Activated CD8-positive, alpha-beta memory T cell treated with anti-CD3 and anti-CD28 coated beads for 36 hours (primary cell): ENCODE measurements around the gene ASS1. TPM values are rescaled to one million over a fixed set of nuclear protein-coding genes. Genes with fewer than 3 reads are reported as not detected.

Experiments used
- CTCF ChIA-PET: fragments of 350-600 bp; sonication (Branson Sonifier 250); formaldehyde crosslinking; loops from one replicate; lab custom pipeline; 2021; ENCODE audit warnings: antibody characterized with exemption; lab: Charles Lee
- POLR2A ChIA-PET: fragments of 350-600 bp; sonication (Branson Sonifier 250); formaldehyde crosslinking; loops from one replicate; lab custom pipeline; 2021; ENCODE audit warnings: antibody characterized with exemption; lab: Charles Lee
- total RNA-seq, 2 experiments: library from RNA; stranded (reverse); gene quantifications; one replicate each; pipeline ENCODE4 v1.2.3, GENCODE V29; 2021

The ASS1 gene
- total RNA-seq, 2 experiments from 2014 or later: 5.2 to 5.5 TPM

GRCh38 chr9:130532426-130533080, 87.8 kb downstream of the ASS1 start:
- CTCF ChIA-PET: no interaction called here
- POLR2A ChIA-PET: no interaction called here

GRCh38 chr9:130535818-130536521, 91.2 kb downstream of the ASS1 start:
- ChIA-PET POLR2A (no interaction called here), CTCF (interaction anchor here (1.1 kb wide), 1 partner anchor 294 kb away, joined by 3 read pairs; no protein-coding TSS in a partner anchor)

- ChIA-PET CTCF (interaction anchor here (1.1 kb wide), 1 partner anchor 295 kb away, joined by 3 read pairs; no protein-coding TSS in a partner anchor), POLR2A (no interaction called here)
Observed at GRCh38 chr9:130536701-130537107, 91.9 kb downstream of the ASS1 start.

GRCh38 chr9:130537346-130538050, 92.7 kb downstream of the ASS1 start:
- CTCF ChIA-PET: no interaction called here

GRCh38 chr9:130539420-130540223, 94.9 kb downstream of the ASS1 start:
- ChIA-PET POLR2A (no interaction called here), CTCF (interaction anchor here (0.8 kb wide), 1 partner anchor 508 kb away, joined by 6 read pairs; no protein-coding TSS in a partner anchor)

More at GRCh38 chr9:130537346-130538050, 92.7 kb downstream of the ASS1 start:
- POLR2A ChIA-PET: no interaction called here

GRCh38 chr9:130541533-130541932, 96.8 kb downstream of the ASS1 start:
- ChIA-PET POLR2A (no interaction called here), CTCF (no interaction called here)

GRCh38 chr9:130542038-130542437, 97.3 kb downstream of the ASS1 start:
- POLR2A ChIA-PET: no interaction called here
- CTCF ChIA-PET: no interaction called here

- POLR2A ChIA-PET: no interaction called here
Observed at GRCh38 chr9:130542457-130543228, 97.9 kb downstream of the ASS1 start.

GRCh38 chr9:130543368-130543767, 98.6 kb downstream of the ASS1 start:
- POLR2A ChIA-PET: no interaction called here
- CTCF ChIA-PET: no interaction called here

More at GRCh38 chr9:130542457-130543228, 97.9 kb downstream of the ASS1 start:
- CTCF ChIA-PET: no interaction called here

GRCh38 chr9:130543859-130544258, 99.1 kb downstream of the ASS1 start:
- CTCF ChIA-PET: no interaction called here

GRCh38 chr9:130544364-130544763, 99.6 kb downstream of the ASS1 start:
- POLR2A ChIA-PET: no interaction called here
- CTCF ChIA-PET: no interaction called here

More at GRCh38 chr9:130543859-130544258, 99.1 kb downstream of the ASS1 start:
- POLR2A ChIA-PET: no interaction called here

GRCh38 chr9:130548103-130548502, 103.3 kb downstream of the ASS1 start:
- ChIA-PET CTCF (interaction anchor here (0.7 kb wide), 1 partner anchor 329 kb away, joined by 3 read pairs; no protein-coding TSS in a partner anchor), POLR2A (no interaction called here)

GRCh38 chr9:130549093-130549735, 104.5 kb downstream of the ASS1 start:
- CTCF ChIA-PET: no interaction called here
- POLR2A ChIA-PET: no interaction called here

Other genes starting within 250 kb of the ASS1 start
- not detected for gene HMCN2, start 179.2 kb upstream of the ASS1 start, total RNA-seq
- 10 to 100 TPM; 52.8 to 54.1 TPM for gene FUBP3, start 134.6 kb downstream of the ASS1 start, total RNA-seq
- gene PRDM12, start 219.6 kb downstream of the ASS1 start, total RNA-seq: under 1 TPM in 1 of 2 experiments, not detected in 1; 0.08 TPM
- gene EXOSC2, start 248.8 kb downstream of the ASS1 start, total RNA-seq: 10 to 100 TPM; 96.3 to 97.4 TPM